Measurements from ENCODE around the gene AP3B1.
"Not testable (repeated sequence)": the region's sequence is repeated elsewhere in the genome, so short reads cannot be mapped to it uniquely, and the experiment has no call there.

The AP3B1 gene

GRCh38 chr5:78243091-78243490 is 51.4 kb downstream of the AP3B1 start:
- DNase-seq (ENCODE audit: low read depth in 2 of 2) = no peak

- no peak for DNase-seq (ENCODE audit: low read depth in 2 of 2)
These were observed 52.5 kb downstream of the AP3B1 start for GRCh38 chr5:78242001-78242400.

DNA sequence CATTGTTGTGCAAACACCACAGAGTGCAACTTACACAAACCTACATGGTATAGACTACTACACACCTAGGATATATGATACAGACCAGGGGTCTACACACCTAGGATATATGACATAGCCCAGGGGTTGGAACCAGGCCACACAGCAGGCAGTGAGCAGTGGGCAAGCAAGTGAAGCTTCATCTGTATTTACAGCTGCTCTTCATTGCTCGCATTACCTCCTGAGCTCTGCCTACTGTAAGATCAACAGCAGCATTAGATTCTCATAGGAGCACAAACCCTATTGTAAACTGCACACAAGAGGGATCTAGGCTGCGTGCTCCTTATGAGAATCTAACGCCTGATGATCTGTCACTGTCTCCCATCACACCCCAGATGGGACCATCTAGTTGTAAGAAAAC is 56.6 kb downstream of the AP3B1 start:
- DNase-seq (ENCODE audit: low read depth in 2 of 2) = no peak

DNA sequence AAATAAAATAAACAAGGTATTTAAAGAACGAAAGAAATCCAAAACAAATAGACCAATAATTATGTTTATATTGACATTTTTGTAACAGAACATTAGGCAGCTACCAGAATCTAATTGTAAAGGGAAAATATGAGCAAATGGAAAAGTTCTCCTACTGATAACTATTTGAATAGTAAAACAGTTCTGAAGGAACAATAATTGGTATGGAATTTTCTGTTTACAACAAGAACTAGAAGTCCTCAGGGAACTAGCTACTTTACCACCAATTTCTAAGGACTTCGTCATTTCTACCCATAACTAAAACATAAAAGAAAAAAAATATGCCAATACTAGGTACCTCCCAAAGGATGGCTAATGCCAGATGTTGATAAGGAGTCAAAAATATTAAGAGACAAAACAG is 58.5 kb downstream of the AP3B1 start:
- no peak for DNase-seq (ENCODE audit: low read depth in 2 of 2)

DNA sequence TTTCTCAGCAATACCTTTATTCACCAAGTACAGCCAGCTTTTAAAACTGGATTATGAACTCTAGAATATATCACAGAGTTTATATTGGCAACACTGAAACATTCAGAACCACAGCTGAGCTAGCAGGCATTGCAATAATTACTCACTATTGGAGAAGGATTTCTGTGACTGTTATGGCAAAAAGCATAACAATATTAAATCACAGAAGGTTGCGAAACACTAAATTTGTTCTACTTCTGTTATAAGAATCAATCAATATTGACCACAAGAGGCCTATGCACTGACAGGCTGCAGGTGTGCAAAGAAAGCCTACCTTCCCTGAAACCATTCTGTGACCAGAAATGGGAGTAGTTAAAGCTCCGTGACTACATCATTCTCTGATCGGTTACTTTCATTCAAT is 59.2 kb downstream of the AP3B1 start:
- DNase-seq (ENCODE audit: low read depth in 2 of 2) = no peak

DNA sequence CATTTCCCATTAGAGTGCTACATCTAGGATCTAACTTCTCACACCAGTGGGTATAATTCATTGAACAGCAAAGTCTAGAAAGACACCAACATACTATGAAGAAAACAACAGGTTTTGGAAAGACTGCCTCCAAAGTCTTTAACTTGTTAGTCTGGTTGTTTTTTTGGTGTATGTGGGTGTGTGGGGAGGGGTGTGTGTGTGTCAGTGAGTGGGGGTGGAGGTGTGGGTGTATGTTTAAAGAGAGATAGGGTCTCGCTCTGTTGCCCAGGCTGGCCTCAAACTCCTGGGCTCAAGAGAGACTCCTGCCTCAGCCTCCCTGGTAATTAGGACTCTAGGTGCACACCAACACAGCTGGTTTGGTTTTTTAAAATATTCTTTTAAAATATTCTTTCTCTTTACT is 59.7 kb downstream of the AP3B1 start:
- DNase-seq (ENCODE audit: low read depth in 2 of 2) = no peak

- DNase-seq (ENCODE audit: low read depth in 2 of 2) = no peak
These were observed 62.3 kb downstream of the AP3B1 start for GRCh38 chr5:78232163-78232562.

DNA sequence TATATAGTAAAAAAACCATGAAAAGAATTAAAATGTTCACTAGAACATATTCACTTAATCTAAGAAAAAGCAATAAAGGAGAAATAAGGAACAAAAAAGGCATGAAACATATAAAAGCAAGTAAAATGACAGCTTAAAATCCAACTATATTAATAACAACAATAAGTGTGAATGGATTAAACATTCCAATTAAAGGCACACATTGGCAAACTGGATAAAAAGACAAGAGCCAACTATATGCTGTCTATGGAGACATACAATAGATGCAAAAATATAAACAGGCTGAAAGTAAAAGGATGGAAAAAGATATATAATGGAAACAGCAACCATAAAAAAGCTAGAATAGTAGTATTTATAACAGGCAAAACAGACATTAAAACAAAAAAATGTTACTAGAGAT is 70.1 kb downstream of the AP3B1 start:
- DNase-seq (ENCODE audit: low read depth in 2 of 2) = no peak

- no peak for DNase-seq (ENCODE audit: low read depth in 2 of 2)
These were observed 72.5 kb downstream of the AP3B1 start for GRCh38 chr5:78221964-78222451.

- no peak for DNase-seq (ENCODE audit: low read depth in 2 of 2)
These were observed 73.0 kb downstream of the AP3B1 start for GRCh38 chr5:78221467-78221866.

GRCh38 chr5:78215972-78216371 is 78.5 kb downstream of the AP3B1 start:
- DNase-seq (ENCODE audit: low read depth in 2 of 2) = no peak

- DNase-seq (ENCODE audit: low read depth in 2 of 2) = no peak
These were observed 78.9 kb downstream of the AP3B1 start for GRCh38 chr5:78215565-78215964.

GRCh38 chr5:78213799-78214198 is 80.7 kb downstream of the AP3B1 start:
- no peak for DNase-seq (ENCODE audit: low read depth in 2 of 2)

- no peak for DNase-seq (ENCODE audit: low read depth in 2 of 2)
These were observed 83.4 kb downstream of the AP3B1 start for GRCh38 chr5:78211052-78211451.

DNA sequence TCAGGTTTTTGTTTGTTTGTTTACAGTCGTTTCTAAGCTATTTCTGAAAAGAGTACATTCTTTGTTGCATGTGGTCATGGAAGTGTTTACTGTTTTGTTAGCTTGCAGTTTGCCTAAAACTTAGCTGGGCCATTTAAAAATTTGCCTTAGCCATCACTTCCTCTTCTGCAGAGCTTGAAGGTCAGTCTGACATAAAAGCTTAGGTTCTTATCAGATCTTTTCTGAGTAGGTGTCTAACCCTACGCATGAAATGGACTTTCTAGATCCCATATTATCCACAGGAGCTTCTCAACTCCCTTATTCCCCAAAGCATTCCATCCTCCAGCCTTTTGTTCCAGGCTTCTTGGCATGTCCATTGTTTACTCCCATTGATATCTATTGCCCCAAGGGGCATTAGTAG is 90.3 kb downstream of the AP3B1 start:
- DNase-seq (ENCODE audit: low read depth in 2 of 2) = no peak

GRCh38 chr5:78203815-78204214 is 90.7 kb downstream of the AP3B1 start:
- DNase-seq (ENCODE audit: low read depth in 2 of 2) = no peak

DNA sequence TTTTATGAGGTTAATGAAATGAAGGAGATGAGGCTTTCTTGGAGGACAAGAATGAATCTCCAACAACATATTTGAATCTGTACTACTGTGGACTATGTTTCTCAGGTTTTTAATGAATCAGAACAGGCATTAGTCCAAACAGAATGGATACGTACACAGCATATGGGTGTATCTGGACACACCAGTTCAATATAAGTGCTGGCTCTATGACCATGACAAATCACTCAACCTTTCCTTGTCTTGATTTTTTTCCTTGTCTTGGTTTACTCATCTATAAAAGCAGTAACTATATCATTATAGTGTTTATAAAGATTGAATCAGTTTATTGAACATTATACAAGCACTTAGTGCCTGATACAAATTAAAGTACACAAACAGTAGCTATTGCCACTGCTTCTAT is 104.1 kb downstream of the AP3B1 start:
- DNase-seq (ENCODE audit: low read depth in 2 of 2) = no peak

DNA sequence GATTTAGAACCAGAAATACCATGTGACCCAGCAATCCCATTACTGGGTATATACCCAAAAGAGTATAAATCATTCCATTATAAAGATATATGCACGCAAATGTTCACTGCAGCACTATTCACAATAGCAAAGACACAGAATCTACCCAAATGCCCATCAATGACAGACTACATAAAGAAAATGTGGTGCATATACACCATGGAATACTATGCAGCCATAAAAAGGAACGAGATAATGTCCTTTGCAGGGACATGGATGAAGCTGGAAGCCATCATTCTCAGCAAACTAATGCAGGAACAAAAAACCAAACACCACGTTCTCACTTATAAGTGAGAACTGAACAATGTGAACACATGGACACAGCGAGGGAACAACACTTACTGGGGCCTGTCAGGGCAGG is 105.8 kb downstream of the AP3B1 start:
- DNase-seq (ENCODE audit: low read depth in 2 of 2) = not testable (repeated sequence)

- DNase-seq (ENCODE audit: low read depth in 2 of 2) = no peak
These were observed 107.3 kb downstream of the AP3B1 start for GRCh38 chr5:78187172-78187571.

DNA sequence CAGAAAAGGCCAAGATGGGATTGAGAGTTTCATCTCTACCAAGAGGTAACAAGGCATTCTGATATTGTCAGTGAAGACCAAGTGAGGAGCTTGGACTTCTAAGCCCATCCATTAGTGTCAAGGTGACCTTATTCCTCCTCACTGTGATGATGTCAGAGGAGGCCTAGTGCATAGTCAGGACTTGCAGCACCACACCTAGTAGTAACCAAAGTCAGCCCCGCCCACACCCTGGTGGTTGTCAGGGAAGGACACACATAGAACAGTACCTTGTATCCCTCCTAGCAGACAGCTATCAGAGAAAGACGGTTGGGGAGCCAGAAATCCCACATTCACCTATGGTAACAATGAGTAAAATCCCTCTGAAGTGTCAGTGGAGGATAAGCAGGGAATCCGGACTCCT is 111.7 kb downstream of the AP3B1 start:
- DNase-seq (ENCODE audit: low read depth in 2 of 2) = no peak

GRCh38 chr5:78178356-78178755 is 116.1 kb downstream of the AP3B1 start:
- DNase-seq (ENCODE audit: low read depth in 2 of 2) = no peak

DNA sequence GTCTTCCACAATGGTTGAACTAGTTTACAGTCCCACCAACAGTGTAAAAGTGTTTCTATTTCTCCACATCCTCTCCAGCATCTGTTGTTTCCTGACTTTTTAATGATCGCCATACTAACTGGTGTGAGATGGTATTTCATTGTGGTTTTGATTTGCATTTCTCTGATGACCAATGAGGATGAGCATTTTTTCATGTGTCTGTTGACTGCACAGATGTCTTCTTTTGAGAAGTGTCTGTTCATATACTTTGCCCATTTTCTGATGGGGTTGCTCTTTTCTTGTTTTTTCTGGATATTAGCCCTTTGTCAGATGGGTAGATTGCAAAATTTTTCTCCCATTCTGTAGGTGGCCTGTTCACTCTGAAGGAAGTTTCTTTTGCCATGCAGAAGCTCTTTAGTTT is 124.2 kb downstream of the AP3B1 start:
- DNase-seq (ENCODE audit: low read depth in 2 of 2) = not testable (repeated sequence)

- DNase-seq (ENCODE audit: low read depth in 2 of 2) = no peak
These were observed 132.1 kb downstream of the AP3B1 start for GRCh38 chr5:78162253-78162862.

GRCh38 chr5:78157001-78157400 is 137.5 kb downstream of the AP3B1 start:
- no peak for DNase-seq (ENCODE audit: low read depth in 2 of 2)
